Activated effector memory CD4-positive, alpha-beta T cell treated with anti-CD3 and anti-CD28 coated beads, Interleukin-2, amount 50 U/mL, for 16 hours (primary cell): ENCODE data around the gene ANKRD6.

ENCODE experiments used
- DNase-seq: peaks from one replicate; pipeline ENCODE4 v3.0.0-alpha.2; 2020

ANKRD6 gene

GRCh38 chr6:89414215-89414614 lies 18.7 kb upstream of the ANKRD6 start:
- DNase-seq: no peak

DNA sequence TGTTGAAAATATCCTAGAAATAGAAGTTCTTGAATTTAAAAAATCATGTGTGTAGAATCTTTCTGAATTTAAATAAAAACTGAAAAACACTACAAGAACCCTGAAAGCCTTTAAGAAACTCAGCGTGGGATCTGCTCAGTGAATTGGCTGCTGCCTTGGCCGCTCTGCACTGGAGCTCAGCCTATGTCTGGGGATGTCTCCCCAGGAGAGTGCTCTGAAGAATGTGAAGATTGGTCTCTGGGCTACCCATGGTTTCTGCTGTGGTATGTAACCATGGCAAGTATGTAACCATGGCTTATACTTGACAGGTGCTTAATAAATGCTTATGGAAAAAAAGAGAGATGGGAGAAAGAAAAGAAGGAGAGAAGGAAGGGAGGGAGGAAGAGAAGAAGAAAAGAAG lies 17.8 kb upstream of the ANKRD6 start:
- DNase-seq: no peak

- no peak for DNase-seq
Measured at GRCh38 chr6:89416796-89417195, 16.2 kb upstream of the ANKRD6 start.

GRCh38 chr6:89430201-89430962 lies 2.6 kb upstream of the ANKRD6 start:
- no peak for DNase-seq

DNA sequence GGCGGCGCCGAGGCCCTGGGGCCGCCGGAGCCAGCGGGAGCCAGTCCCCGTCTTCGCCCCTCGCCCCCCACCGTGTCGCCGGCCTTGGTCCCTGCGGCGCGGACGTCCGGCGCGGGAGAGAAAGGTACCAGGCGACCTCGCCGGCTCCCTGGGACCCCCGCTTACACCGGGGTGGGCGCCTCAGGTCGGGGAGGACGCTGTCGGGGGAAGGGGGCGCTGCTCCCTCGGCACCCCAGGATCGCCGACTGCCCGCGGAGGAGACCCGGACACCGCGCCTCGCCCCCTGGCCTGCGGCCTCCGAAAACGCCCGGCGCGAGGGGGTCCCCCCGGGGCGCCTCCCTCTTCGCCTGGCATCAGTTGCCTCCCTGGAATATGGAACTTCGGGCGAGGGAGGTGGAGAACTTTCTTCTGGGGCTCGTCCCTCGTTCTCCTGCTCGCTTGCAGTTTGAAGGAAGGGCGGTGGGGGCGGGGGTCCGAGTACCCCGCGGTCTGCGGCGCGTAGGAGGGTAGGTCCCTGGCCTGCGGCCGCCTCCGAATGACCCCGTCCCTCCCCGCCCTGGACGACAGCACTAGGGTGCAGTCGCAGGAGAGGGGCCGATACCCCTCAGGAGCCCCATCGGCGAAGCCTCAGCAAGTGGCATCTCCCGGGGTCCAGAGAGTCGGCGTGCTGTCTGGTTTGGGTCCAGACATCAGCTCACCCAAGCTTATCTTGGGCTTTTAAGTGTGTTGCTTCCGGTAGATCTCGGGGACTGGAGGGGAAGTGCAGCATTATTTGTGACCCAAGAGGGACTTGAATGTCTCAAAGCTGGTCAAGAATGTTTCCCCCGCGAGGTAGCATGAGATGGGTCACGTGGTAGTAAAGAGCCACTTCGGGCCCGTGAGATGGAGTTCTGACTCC lies 549 bp downstream of the ANKRD6 start:
- DNase-seq: peak; percentile 69

GRCh38 chr6:89434150-89434499 lies 1.2 kb downstream of the ANKRD6 start:
- no peak for DNase-seq

GRCh38 chr6:89434954-89435353 lies 2.0 kb downstream of the ANKRD6 start:
- no peak for DNase-seq

DNA sequence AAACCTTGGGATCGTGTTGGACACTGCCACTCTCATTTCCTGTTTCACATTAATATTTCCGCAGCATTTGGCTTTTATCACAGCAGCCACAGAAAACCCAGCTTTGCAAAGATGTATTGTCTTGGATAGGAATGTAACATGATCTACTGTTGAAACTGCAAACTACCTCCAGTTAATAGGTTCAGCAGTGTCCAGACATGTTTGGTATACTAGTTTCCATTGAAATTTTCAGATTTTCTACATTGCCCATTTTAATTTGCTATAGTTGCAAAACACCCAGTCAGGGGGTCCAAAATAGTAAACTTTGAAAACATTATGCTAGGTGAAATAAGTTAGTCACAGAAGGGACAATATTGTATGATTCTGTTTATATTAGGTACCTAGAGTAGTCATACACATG lies 3.3 kb downstream of the ANKRD6 start:
- DNase-seq: no peak

GRCh38 chr6:89438248-89438647 lies 5.3 kb downstream of the ANKRD6 start:
- no peak for DNase-seq

GRCh38 chr6:89439014-89439413 lies 6.1 kb downstream of the ANKRD6 start:
- no peak for DNase-seq

DNA sequence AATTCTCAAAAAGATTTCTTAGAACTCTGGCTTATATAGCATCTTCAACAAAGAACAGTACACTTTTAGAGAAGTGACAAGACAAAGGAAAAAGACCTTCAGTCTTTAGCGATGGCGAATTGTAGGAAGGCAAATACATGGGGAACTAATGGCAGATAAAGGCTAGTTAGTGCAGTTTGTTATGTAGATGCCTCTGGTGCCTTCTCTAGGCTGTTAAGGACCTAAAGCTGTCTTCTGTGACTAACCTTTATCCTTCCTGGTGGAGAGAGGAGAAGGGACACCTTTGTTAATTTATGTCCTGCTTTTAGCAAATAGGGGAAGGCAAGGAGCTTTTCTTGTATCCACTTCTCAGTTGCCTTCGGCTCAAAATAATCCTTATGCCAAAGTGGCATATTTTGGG lies 7.2 kb downstream of the ANKRD6 start:
- DNase-seq: no peak

- no peak for DNase-seq
Measured at GRCh38 chr6:89443658-89444057, 10.7 kb downstream of the ANKRD6 start.

DNA sequence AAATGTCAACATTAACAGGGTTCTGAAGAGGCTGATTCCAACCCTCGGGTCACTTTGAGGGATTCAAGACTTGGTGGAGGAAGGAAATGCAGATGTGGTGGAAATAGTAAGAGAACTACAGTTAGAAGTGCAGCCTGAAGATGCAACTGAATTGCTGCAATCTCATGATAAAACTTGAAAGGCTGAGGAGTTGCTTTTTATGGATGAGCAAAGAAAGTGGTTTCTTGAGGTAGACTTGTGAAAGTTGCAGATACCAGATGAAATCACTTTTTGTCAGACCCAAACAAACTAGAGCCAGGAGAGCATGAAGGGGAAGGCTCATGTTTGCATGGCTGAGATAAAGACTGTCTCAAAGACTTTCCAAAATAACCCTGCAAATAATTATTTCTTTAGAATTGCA lies 16.2 kb downstream of the ANKRD6 start:
- no peak for DNase-seq

DNA sequence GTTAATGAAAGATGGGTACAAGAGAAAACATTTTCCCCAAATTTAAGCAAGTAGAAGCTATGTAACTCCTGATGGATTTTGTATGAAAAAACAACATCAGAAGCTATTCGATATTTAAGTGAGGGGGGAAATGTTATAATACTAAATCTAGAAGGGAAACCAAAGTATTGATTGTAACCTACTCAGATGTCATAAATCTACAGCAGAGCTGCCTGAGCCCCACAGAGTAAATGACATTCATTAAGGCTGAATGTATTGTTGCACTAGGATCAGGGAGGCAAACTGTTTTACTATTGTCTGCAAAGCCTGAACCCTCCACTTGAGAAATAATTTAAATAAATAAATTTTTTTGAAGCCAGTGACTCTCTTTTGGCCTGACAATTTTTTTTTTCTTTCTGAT lies 19.3 kb downstream of the ANKRD6 start:
- DNase-seq: no peak

DNA sequence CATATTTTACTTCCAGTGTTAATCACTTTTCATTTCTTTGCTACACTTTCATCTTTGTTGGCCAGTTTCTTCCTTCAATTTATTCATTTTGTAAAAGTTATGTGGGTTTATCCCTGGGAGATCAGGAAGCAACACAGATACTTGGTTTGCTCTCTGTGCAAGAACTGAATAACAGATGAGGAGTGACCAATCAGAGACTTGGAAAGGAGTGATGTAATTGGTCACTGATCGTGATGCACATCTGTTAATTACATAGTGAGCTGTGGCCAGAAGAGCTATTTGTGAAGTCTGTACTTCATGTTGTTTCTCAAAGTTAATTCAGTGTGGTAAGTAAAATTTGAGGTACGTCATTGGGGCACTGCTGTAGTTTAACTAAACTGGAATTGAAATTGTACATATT lies 21.3 kb downstream of the ANKRD6 start:
- no peak for DNase-seq

DNA sequence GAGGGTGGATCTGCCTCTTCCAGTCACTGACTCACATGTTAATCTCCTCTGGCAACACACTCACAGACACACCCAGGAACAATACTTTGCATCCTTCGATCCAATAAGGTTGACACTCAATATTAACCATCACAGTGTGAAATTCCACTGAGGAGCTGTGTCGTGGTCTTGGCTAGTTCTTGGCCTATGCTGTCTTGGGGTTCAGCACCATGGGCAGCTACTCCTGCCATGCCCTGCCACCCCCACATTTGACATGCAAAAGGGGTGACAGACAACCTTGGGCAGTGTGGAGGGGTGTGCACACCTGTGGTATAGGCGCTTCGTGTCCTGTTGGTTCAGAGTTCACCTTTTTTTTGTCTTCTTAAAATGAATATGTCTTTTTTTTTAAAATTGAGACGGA lies 25.8 kb downstream of the ANKRD6 start:
- no peak for DNase-seq

DNA sequence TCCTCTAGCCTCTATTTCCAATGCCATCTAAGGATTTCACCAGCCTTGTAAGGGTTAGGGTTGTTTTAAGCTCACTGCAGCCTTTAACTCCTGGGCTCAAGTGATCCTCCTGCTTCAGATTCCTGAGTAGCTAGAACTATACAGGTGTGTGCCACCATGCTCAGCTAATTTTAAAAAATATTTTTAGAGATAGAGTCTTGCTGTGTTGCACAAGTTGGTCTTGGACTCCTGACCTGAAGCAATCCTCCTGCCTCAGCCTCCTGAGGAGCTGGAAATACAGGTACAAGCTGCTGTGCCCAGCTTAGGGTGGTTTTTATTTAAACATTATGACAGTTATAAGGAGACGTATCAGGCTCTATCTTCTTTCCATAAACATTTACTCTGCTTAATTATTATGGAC lies 26.5 kb downstream of the ANKRD6 start:
- DNase-seq: no peak

DNA sequence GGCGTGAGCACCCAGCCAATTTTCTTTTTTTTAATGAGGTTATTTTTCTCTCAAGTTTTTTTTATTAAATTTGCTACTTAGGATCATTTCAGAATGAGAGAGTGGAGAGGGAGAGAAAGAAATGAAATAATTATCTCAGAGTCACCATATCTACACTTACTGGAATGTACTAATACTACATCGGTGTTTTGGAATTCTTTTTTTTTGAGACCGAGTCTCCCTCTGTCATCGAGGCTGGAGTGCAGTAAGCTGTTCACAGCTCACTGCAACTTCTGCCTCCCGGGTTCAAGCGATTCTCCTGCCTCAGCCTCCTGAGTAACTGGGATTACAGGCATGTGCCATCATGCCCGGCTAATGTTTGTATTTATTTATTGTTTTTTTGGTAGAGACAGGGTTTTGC lies 27.8 kb downstream of the ANKRD6 start:
- no peak for DNase-seq

GRCh38 chr6:89462503-89462902 lies 29.6 kb downstream of the ANKRD6 start:
- DNase-seq: no peak

GRCh38 chr6:89464295-89464694 lies 31.3 kb downstream of the ANKRD6 start:
- no peak for DNase-seq

GRCh38 chr6:89467437-89467836 lies 34.5 kb downstream of the ANKRD6 start:
- DNase-seq: no peak

DNA sequence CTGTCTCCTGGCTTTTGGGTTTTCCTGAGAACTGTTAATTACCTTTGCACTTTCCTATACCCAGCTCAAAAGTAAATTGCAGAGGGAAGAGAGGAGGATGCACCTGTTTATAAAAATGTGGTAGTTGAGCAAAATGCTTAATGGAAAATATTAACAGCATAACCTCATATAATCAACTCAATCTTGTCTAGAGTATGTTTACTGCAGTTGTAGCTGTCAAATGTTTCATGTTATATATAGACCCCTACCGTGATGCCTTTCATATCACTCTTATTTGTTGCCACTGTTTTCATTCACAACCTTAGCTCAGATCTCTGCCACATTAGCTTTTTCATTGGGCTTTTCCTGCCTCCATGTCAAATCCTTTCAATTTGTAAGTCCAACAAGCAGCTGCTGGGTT lies 36.0 kb downstream of the ANKRD6 start:
- no peak for DNase-seq

- DNase-seq: no peak
Measured at GRCh38 chr6:89471287-89471867, 38.4 kb downstream of the ANKRD6 start.

GRCh38 chr6:89475101-89475500 lies 42.1 kb downstream of the ANKRD6 start:
- no peak for DNase-seq
